SK-N-SH treated with all-trans-retinoic acid at 6 μM for 48 hours (cell line): ENCODE measurements around the gene BTK.

ENCODE experiments used
- ARNTL ChIP-seq: fragments of 450-650 bp; formaldehyde crosslinking; IDR thresholded peaks from 2 replicates; pipeline ENCODE4 v1.5.0; 2020; ENCODE audit warnings: low read depth, mild to moderate bottlenecking, moderate library complexity, borderline replicate concordance
- BACH2 ChIP-seq: fragments of 250-450 bp; sonication (Bioruptor Pico); IDR thresholded peaks from 2 replicates; pipeline ENCODE4 v1.9.0; 2021; ENCODE audit warnings: mild to moderate bottlenecking, borderline replicate concordance
- ESRRG ChIP-seq: fragments of 250-450 bp; sonication (Bioruptor Pico); IDR thresholded peaks from 2 replicates; pipeline ENCODE4 v1.6.1; 2021; ENCODE audit warnings: mild to moderate bottlenecking
- OSR1 ChIP-seq: fragments of 250-450 bp; sonication (Bioruptor Pico); IDR thresholded peaks from 2 replicates; pipeline ENCODE4 v1.8.0; 2022; ENCODE audit warnings: moderate library complexity, mild to moderate bottlenecking, inconsistent platforms
- RARB ChIP-seq: fragments of 250-450 bp; sonication (Bioruptor Pico); IDR thresholded peaks from 2 replicates; pipeline ENCODE4 v1.8.0; 2021; ENCODE audit warnings: mild to moderate bottlenecking, moderate library complexity
- SNAI2 ChIP-seq: fragments of 250-450 bp; sonication (Bioruptor Pico); IDR thresholded peaks from 2 replicates; pipeline ENCODE4 v1.5.0; 2020; ENCODE audit warnings: mild to moderate bottlenecking, moderate library complexity
- TOX ChIP-seq: fragments of 250-450 bp; sonication (Bioruptor Pico); IDR thresholded peaks from 2 replicates; pipeline ENCODE4 v1.8.0; 2021; ENCODE audit warnings: mild to moderate bottlenecking, moderate library complexity, borderline replicate concordance
- ZC3H10 ChIP-seq: fragments of 250-450 bp; sonication (Bioruptor Pico); IDR thresholded peaks from 2 replicates; pipeline ENCODE4 v1.5.1; 2021; ENCODE audit warnings: mild to moderate bottlenecking, moderate library complexity
- ZFP3 ChIP-seq: fragments of 250-450 bp; sonication (Bioruptor Pico); IDR thresholded peaks from 2 replicates; pipeline ENCODE4 v1.5.0; 2020; ENCODE audit warnings: mild to moderate bottlenecking, moderate library complexity
- ZFP30 ChIP-seq: fragments of 450-650 bp; formaldehyde crosslinking; IDR thresholded peaks from 2 replicates; pipeline ENCODE4 v1.5.0; 2022; ENCODE audit warnings: mild to moderate bottlenecking, moderate library complexity
- ZNF565 ChIP-seq: fragments of 450-650 bp; formaldehyde crosslinking; conservative IDR thresholded peaks from 2 replicates; pipeline ENCODE4 v1.5.0; 2020; ENCODE audit warnings: low read depth, mild to moderate bottlenecking, moderate library complexity
- ZNF70 ChIP-seq: fragments of 450-650 bp; formaldehyde crosslinking; IDR thresholded peaks from 2 replicates; pipeline ENCODE4 v1.5.0; 2020; ENCODE audit warnings: mild to moderate bottlenecking, moderate library complexity
- TF ChIP-seq, protein P1 (sequence below): fragments of 250-450 bp; sonication (Bioruptor Pico); IDR thresholded peaks from 2 replicates; pipeline ENCODE4 v1.8.0; 2020; ENCODE audit warnings: mild to moderate bottlenecking, moderate library complexity, borderline replicate concordance
- TF ChIP-seq, protein P2 (sequence below): fragments of 250-450 bp; sonication (Bioruptor Pico); IDR thresholded peaks from 2 replicates; pipeline ENCODE4 v1.5.0; 2020; ENCODE audit warnings: mild to moderate bottlenecking, moderate library complexity

DNA sequence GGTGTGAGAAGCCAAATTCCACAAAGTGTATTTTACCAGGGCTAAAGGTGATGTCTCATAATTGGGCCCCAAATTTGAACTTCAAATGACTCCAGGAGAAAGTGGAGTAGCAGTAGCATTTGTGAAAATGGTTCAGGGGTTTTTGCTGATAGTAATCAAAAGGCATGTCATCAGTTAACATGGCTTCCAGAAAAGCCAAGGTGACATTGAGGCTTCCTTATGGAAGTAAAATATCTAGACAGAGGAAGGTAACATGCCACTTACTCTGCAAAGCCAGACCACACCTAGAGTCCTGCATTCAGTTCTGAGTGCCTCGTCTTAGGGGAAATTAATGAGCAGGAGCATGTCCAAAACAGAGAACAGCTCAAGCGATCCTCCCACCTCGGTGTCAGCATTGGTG lies 2.6 kb upstream of the BTK start:
- no peak for TF ChIP-seq OSR1
- TF ChIP-seq BACH2, result no peak
- TF ChIP-seq TOX (CRISPR knock-in tag), result no peak
- TF ChIP-seq ARNTL (CRISPR knock-in tag), result no peak
- TF ChIP-seq ZFP30 (CRISPR knock-in tag), result no peak
- no peak for TF ChIP-seq ZC3H10 (CRISPR knock-in tag)
- TF ChIP-seq, protein P1, sequence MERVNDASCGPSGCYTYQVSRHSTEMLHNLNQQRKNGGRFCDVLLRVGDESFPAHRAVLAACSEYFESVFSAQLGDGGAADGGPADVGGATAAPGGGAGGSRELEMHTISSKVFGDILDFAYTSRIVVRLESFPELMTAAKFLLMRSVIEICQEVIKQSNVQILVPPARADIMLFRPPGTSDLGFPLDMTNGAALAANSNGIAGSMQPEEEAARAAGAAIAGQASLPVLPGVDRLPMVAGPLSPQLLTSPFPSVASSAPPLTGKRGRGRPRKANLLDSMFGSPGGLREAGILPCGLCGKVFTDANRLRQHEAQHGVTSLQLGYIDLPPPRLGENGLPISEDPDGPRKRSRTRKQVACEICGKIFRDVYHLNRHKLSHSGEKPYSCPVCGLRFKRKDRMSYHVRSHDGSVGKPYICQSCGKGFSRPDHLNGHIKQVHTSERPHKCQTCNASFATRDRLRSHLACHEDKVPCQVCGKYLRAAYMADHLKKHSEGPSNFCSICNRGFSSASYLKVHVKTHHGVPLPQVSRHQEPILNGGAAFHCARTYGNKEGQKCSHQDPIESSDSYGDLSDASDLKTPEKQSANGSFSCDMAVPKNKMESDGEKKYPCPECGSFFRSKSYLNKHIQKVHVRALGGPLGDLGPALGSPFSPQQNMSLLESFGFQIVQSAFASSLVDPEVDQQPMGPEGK (CRISPR knock-in tag), result no peak
- no peak for TF ChIP-seq RARB (CRISPR knock-in tag)
- no peak for TF ChIP-seq ZFP3 (CRISPR knock-in tag)
- TF ChIP-seq, protein P2, sequence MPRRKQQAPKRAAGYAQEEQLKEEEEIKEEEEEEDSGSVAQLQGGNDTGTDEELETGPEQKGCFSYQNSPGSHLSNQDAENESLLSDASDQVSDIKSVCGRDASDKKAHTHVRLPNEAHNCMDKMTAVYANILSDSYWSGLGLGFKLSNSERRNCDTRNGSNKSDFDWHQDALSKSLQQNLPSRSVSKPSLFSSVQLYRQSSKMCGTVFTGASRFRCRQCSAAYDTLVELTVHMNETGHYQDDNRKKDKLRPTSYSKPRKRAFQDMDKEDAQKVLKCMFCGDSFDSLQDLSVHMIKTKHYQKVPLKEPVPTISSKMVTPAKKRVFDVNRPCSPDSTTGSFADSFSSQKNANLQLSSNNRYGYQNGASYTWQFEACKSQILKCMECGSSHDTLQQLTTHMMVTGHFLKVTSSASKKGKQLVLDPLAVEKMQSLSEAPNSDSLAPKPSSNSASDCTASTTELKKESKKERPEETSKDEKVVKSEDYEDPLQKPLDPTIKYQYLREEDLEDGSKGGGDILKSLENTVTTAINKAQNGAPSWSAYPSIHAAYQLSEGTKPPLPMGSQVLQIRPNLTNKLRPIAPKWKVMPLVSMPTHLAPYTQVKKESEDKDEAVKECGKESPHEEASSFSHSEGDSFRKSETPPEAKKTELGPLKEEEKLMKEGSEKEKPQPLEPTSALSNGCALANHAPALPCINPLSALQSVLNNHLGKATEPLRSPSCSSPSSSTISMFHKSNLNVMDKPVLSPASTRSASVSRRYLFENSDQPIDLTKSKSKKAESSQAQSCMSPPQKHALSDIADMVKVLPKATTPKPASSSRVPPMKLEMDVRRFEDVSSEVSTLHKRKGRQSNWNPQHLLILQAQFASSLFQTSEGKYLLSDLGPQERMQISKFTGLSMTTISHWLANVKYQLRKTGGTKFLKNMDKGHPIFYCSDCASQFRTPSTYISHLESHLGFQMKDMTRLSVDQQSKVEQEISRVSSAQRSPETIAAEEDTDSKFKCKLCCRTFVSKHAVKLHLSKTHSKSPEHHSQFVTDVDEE (CRISPR knock-in tag), result no peak
- no peak for TF ChIP-seq ZNF565
- no peak for TF ChIP-seq ZNF70
- TF ChIP-seq SNAI2, result no peak
- no peak for TF ChIP-seq ESRRG (CRISPR knock-in tag)
